WTC11 (cell line): ENCODE results near the gene ARMC9. TPM values are rescaled to one million over a fixed set of nuclear protein-coding genes. Genes with fewer than 3 reads are reported as not detected.

Experiments
- ATAC-seq: fragments of 200-7000 bp; cut with Tn5 transposase; 2 replicates; pipeline ENCODE4 v1.10.0; 2021; ENCODE audit warnings: mild to moderate bottlenecking, moderate library complexity
- CTCF ChIA-PET: fragments of 300-600 bp; sonication (Branson Sonifier 250); formaldehyde crosslinking; loops from one replicate; lab custom pipeline; 2021; ENCODE audit warnings: antibody characterized with exemption; lab: Charles Lee
- POLR2A ChIA-PET: fragments of 350-600 bp; sonication (Branson Sonifier 250); formaldehyde crosslinking; loops from one replicate; lab custom pipeline; 2021; ENCODE audit warnings: antibody characterized with exemption; lab: Charles Lee
- DNase-seq: peaks from one replicate; pipeline ENCODE4 v3.0.0; 2021; ENCODE audit warnings: low spot score
- H3K27ac Mint-ChIP-seq: 2 replicates; pipeline ENCODE4 v1.8.0; 2021; ENCODE audit warnings: mixed read lengths
- H3K27me3 Mint-ChIP-seq: 2 replicates; pipeline ENCODE4 v1.8.0; 2021; ENCODE audit warnings: low read depth, mild to moderate bottlenecking, moderate library complexity, mixed read lengths
- H3K36me3 Mint-ChIP-seq: 2 replicates; pipeline ENCODE4 v1.8.0; 2021; ENCODE audit warnings: mixed read lengths
- H3K4me1 Mint-ChIP-seq: 2 replicates; pipeline ENCODE4 v1.8.0; 2022; ENCODE audit warnings: mixed read lengths
- H3K4me3 Mint-ChIP-seq: 2 replicates; pipeline ENCODE4 v1.8.0; 2021; ENCODE audit warnings: mild to moderate bottlenecking, moderate library complexity, mixed read lengths
- H3K9me3 Mint-ChIP-seq: 2 replicates; pipeline ENCODE4 v1.8.0; 2021; ENCODE audit warnings: mixed read lengths
- ATF3 ChIP-seq: sonication (generic); formaldehyde crosslinking; conservative IDR thresholded peaks from 2 replicates; pipeline ENCODE4 v1.8.1; 2022; ENCODE audit warnings: mild to moderate bottlenecking, missing genetic modification reagents
- ATF6 ChIP-seq: sonication (generic); formaldehyde crosslinking; IDR thresholded peaks from 2 replicates; pipeline ENCODE4 v1.8.1; 2023; ENCODE audit warnings: mild to moderate bottlenecking, missing genetic modification reagents
- CDX4 ChIP-seq: fragments of 250-450 bp; sonication (Bioruptor Pico); IDR thresholded peaks from 2 replicates; pipeline ENCODE4 v1.9.0; 2021; ENCODE audit warnings: moderate library complexity, mild to moderate bottlenecking, inconsistent platforms, borderline replicate concordance
- CREM ChIP-seq: sonication (generic); formaldehyde crosslinking; IDR thresholded peaks from 2 replicates; pipeline ENCODE4 v1.8.1; 2022; ENCODE audit warnings: mild to moderate bottlenecking, missing genetic modification reagents, moderate library complexity
- IRF2 ChIP-seq: sonication (generic); formaldehyde crosslinking; IDR thresholded peaks from 2 replicates; pipeline ENCODE4 v1.8.0; 2022; ENCODE audit warnings: low read depth, missing genetic modification reagents, borderline replicate concordance
- JAZF1 ChIP-seq: fragments of 250-450 bp; sonication (Bioruptor Pico); IDR thresholded peaks from 2 replicates; pipeline ENCODE4 v1.9.0; 2021; ENCODE audit warnings: moderate library complexity, mild to moderate bottlenecking, inconsistent platforms
- KAT7 ChIP-seq: sonication (generic); formaldehyde crosslinking; IDR thresholded peaks from 2 replicates; pipeline ENCODE4 v1.8.1; 2023; ENCODE audit warnings: missing genetic modification reagents, mild to moderate bottlenecking, borderline replicate concordance
- NFE2L1 ChIP-seq: sonication (generic); formaldehyde crosslinking; IDR thresholded peaks from 2 replicates; pipeline ENCODE4 v1.8.1; 2023; ENCODE audit warnings: missing genetic modification reagents
- NFYB ChIP-seq: sonication (generic); formaldehyde crosslinking; conservative IDR thresholded peaks from 2 replicates; pipeline ENCODE4 v1.8.0; 2022; ENCODE audit warnings: low read depth, missing genetic modification reagents
- NR3C1 ChIP-seq: sonication (generic); formaldehyde crosslinking; conservative IDR thresholded peaks from 2 replicates; pipeline ENCODE4 v1.8.1; 2023; ENCODE audit warnings: low read depth, mild to moderate bottlenecking, missing genetic modification reagents
- PREB ChIP-seq: sonication (generic); formaldehyde crosslinking; IDR thresholded peaks from 2 replicates; pipeline ENCODE4 v1.8.1; 2022; ENCODE audit warnings: mild to moderate bottlenecking, missing genetic modification reagents, moderate library complexity, borderline replicate concordance
- PRRX2 ChIP-seq: fragments of 250-450 bp; sonication (Bioruptor Pico); IDR thresholded peaks from 2 replicates; pipeline ENCODE4 v1.8.0; 2021; ENCODE audit warnings: mild to moderate bottlenecking
- SOX15 ChIP-seq: fragments of 250-450 bp; sonication (Bioruptor Pico); IDR thresholded peaks from 2 replicates; pipeline ENCODE4 v1.9.0; 2021; ENCODE audit warnings: mild to moderate bottlenecking
- TEAD4 ChIP-seq: sonication (generic); formaldehyde crosslinking; IDR thresholded peaks from 2 replicates; pipeline ENCODE4 v1.8.0; 2022; ENCODE audit warnings: mild to moderate bottlenecking, missing genetic modification reagents
- TP53 ChIP-seq: sonication (generic); formaldehyde crosslinking; IDR thresholded peaks from 2 replicates; pipeline ENCODE4 v1.8.1; 2023; ENCODE audit warnings: mild to moderate bottlenecking, missing genetic modification reagents
- USF2 ChIP-seq: sonication (generic); formaldehyde crosslinking; IDR thresholded peaks from 2 replicates; pipeline ENCODE4 v1.8.1; 2023; ENCODE audit warnings: mild to moderate bottlenecking, missing genetic modification reagents, moderate library complexity
- ZBTB21 ChIP-seq: sonication (generic); formaldehyde crosslinking; IDR thresholded peaks from 2 replicates; pipeline ENCODE4 v1.8.1; 2023; ENCODE audit warnings: mild to moderate bottlenecking, missing genetic modification reagents, borderline replicate concordance
- ZMAT4 ChIP-seq: fragments of 250-450 bp; sonication (Bioruptor Pico); IDR thresholded peaks from 2 replicates; pipeline ENCODE4 v1.9.0; 2021; ENCODE audit warnings: mild to moderate bottlenecking
- ZNF425 ChIP-seq: fragments of 250-450 bp; sonication (Bioruptor Pico); conservative IDR thresholded peaks from 2 replicates; pipeline ENCODE4 v1.9.0; 2021; ENCODE audit warnings: mild to moderate bottlenecking
- ZNF671 ChIP-seq: fragments of 250-450 bp; sonication (Bioruptor Pico); IDR thresholded peaks from 2 replicates; pipeline ENCODE4 v1.8.0; 2021; ENCODE audit warnings: mild to moderate bottlenecking
- total RNA-seq: library from RNA; stranded (reverse); gene quantifications from 3 replicates; pipeline ENCODE4 v1.2.3, GENCODE V29; 2021

The ARMC9 gene
- total RNA-seq, 1 experiment from 2014 or later, result 34.9 TPM

- TF ChIP-seq ZNF671 (CRISPR knock-in tag) (no peak), JAZF1 (CRISPR knock-in tag) (no peak), CDX4 (no peak), PRRX2 (CRISPR knock-in tag) (no peak), TEAD4 (CRISPR knock-in tag) (no peak), KAT7 (CRISPR knock-in tag) (no peak), NR3C1 (no peak; the same call in 1 of the 2 replicates), SOX15 (CRISPR knock-in tag) (no peak), ZBTB21 (no peak), ZMAT4 (CRISPR knock-in tag) (no peak), ZNF425 (CRISPR knock-in tag) (no peak), NFE2L1 (CRISPR knock-in tag) (no peak), PREB (CRISPR knock-in tag) (no peak)
- TF ChIP-seq, all 79 proteins: peak for 14
Observed at GRCh38 chr2:231198291-231199173, at the start of gene ARMC9 (continued).

- no peak for ATAC-seq
- H3K9me3 Mint-ChIP-seq, result no peaks in the 10 kb centered on the region
Observed at GRCh38 chr2:231152800-231153557, 45.5 kb upstream of the ARMC9 start.

More at GRCh38 chr2:231152800-231153557, 45.5 kb upstream of the ARMC9 start:
- no peaks in the 10 kb centered on the region for H3K27me3 Mint-ChIP-seq
- DNase-seq, result no peak
- no peak for TF ChIP-seq TEAD4 (CRISPR knock-in tag)
- TF ChIP-seq ZBTB21, result no peak
- no peak for TF ChIP-seq ATF3 (CRISPR knock-in tag)
- no peak for TF ChIP-seq TP53
- TF ChIP-seq ATF6 (CRISPR knock-in tag), result no peak
- no peak for TF ChIP-seq CREM (CRISPR knock-in tag)
- TF ChIP-seq IRF2, result no peak
- TF ChIP-seq NFYB, result no peak
- no peak for TF ChIP-seq USF2 (CRISPR knock-in tag)
- H3K4me3 Mint-ChIP-seq, result no peak overlapping the region
- H3K27ac Mint-ChIP-seq, result no peak overlapping the region
- H3K36me3 Mint-ChIP-seq, result peaks cover 19% of the 10 kb centered on the region
- POLR2A ChIA-PET, result no interaction called here
- no peaks in the 10 kb centered on the region for H3K4me1 Mint-ChIP-seq
- CTCF ChIA-PET, result interaction anchor here (0.6 kb wide), 1 partner anchor 22 kb away, joined by 3 read pairs; no protein-coding TSS in a partner anchor
